A549 (cell line): ENCODE results near the gene NID2. TPM values are rescaled to one million over a fixed set of nuclear protein-coding genes. Genes with fewer than 3 reads are reported as not detected.

Experiments
- ATAC-seq, 2 experiments: fragments of 200-7000 bp in 1 of 2; fragments of >200 bp in 1 of 2; cut with Nextera tagmentation in 1 of 2; cut with Tn5 transposase in 1 of 2; 3 replicates each; pipeline versions ENCODE4 v1.8.0 to v1.9.1; 2018 to 2020; ENCODE audit warnings: mild to moderate bottlenecking in 1 of 2, moderate library complexity in 1 of 2
- CTCF ChIA-PET: fragments of 300-600 bp; sonication (Branson Sonifier 250); formaldehyde crosslinking; extraction: SDS; loops from one replicate; lab custom pipeline; 2021; ENCODE audit warnings: antibody characterized with exemption, inconsistent platforms; lab: Yijun Ruan, JAX
- POLR2A ChIA-PET: fragments of 350-600 bp; formaldehyde crosslinking; extraction: SDS; loops from one replicate; lab custom pipeline; 2021; ENCODE audit warnings: antibody characterized with exemption, inconsistent platforms; lab: Yijun Ruan, JAX
- DNase-seq, 2 experiments: peaks; one replicate each; pipeline versions ENCODE4 v3.0.0 to v3.0.0-alpha.2; 2011 to 2016; ENCODE audit warnings: low read depth in 1 of 2, low spot score in 1 of 2
- FAIRE-seq: peaks from 2 replicates; lab custom pipeline; 2011; peaks lifted over from hg19 to GRCh38; lab: Jason Lieb, UNC
- H3K27ac ChIP-seq, 2 experiments: fragments of >200 bp; sonication (Bioruptor Twin); formaldehyde crosslinking; 3 replicates each; pipeline ENCODE4 v1.5.1; 2016 to 2017
- H3K4me1 ChIP-seq: fragments of >200 bp; sonication (Bioruptor Twin); formaldehyde crosslinking; 3 replicates; pipeline ENCODE4 v1.6.1; 2016
- H3K4me2 ChIP-seq: fragments of >200 bp; sonication (Bioruptor Twin); formaldehyde crosslinking; 3 replicates; pipeline ENCODE4 v1.6.1; 2016
- H3K4me3 ChIP-seq: fragments of >200 bp; sonication (Bioruptor Twin); formaldehyde crosslinking; 3 replicates; pipeline ENCODE4 v1.5.1; 2016
- H3K9me3 ChIP-seq: fragments of >200 bp; sonication (Bioruptor Twin); formaldehyde crosslinking; 3 replicates; pipeline ENCODE4 v1.6.1; 2016
- BHLHE40 ChIP-seq: IDR thresholded peaks from 2 replicates; pipeline ENCODE4 v1.6.1; 2012; ENCODE audit warnings: low read depth, low read length, inconsistent platforms
- CBX2 ChIP-seq: fragments of 200-600 bp; sonication (generic); IDR thresholded peaks from 2 replicates; pipeline ENCODE4 v1.6.1; 2016; ENCODE audit warnings: low read depth, mild to moderate bottlenecking, borderline replicate concordance
- EHMT2 ChIP-seq: fragments of 200-600 bp; sonication (generic); IDR thresholded peaks from 2 replicates; pipeline ENCODE4 v1.6.1; 2016; ENCODE audit warnings: antibody characterized with exemption, low read depth, mild to moderate bottlenecking, moderate library complexity
- ESRRA ChIP-seq: fragments of 150-350 bp; IDR thresholded peaks from 2 replicates; pipeline ENCODE4 v1.6.1; 2014; ENCODE audit warnings: mild to moderate bottlenecking, low read length, borderline replicate concordance
- FOSB ChIP-seq: fragments of 250-450 bp; sonication (Bioruptor Pico); IDR thresholded peaks from 2 replicates; pipeline ENCODE4 v1.5.0; 2020; ENCODE audit warnings: mild to moderate bottlenecking, moderate library complexity
- FOSL2 ChIP-seq, 2 experiments: fragments of 450-650 bp in 1 of 2; fragments of >200 bp in 1 of 2; sonication (Bioruptor Twin) in 1 of 2; formaldehyde crosslinking; IDR thresholded peaks; 2 replicates each; pipeline versions ENCODE4 v1.5.0 to v1.6.1; 2016 to 2020; ENCODE audit warnings: mild to moderate bottlenecking in 1 of 2, moderate library complexity in 1 of 2
- FOXS1 ChIP-seq: fragments of 250-450 bp; sonication (Bioruptor Pico); IDR thresholded peaks from 2 replicates; pipeline ENCODE4 v1.5.0; 2020; ENCODE audit warnings: mild to moderate bottlenecking, moderate library complexity
- KDM1A ChIP-seq: fragments of 200-600 bp; sonication (generic); IDR thresholded peaks from 2 replicates; pipeline ENCODE4 v1.6.1; 2016; ENCODE audit warnings: low read depth, mild to moderate bottlenecking
- KDM5A ChIP-seq: fragments of 200-600 bp; sonication (generic); IDR thresholded peaks from 2 replicates; pipeline ENCODE4 v1.6.1; 2016; ENCODE audit warnings: antibody characterized with exemption, mild to moderate bottlenecking
- MAZ ChIP-seq: fragments of 150-350 bp; IDR thresholded peaks from 2 replicates; pipeline ENCODE4 v1.6.1; 2014; ENCODE audit warnings: antibody characterized with exemption, low read depth, low read length, borderline replicate concordance
- MYC ChIP-seq: IDR thresholded peaks from 2 replicates; pipeline ENCODE4 v1.6.1; 2012; ENCODE audit warnings: mild to moderate bottlenecking, inconsistent platforms, low read length, improper control_type of control experiment, borderline replicate concordance
- NFE2L2 ChIP-seq: fragments of 150-350 bp; conservative IDR thresholded peaks from 2 replicates; pipeline ENCODE4 v1.6.1; 2014; ENCODE audit warnings: low read length
- NR3C1 ChIP-seq: fragments of >200 bp; sonication (Bioruptor Twin); formaldehyde crosslinking; IDR thresholded peaks from 3 replicates; pipeline ENCODE4 v1.6.1; 2017
- POLR2A ChIP-seq: IDR thresholded peaks from 2 replicates; pipeline ENCODE4 v1.6.1; 2012; ENCODE audit warnings: mild to moderate bottlenecking, low read length
- POLR2AphosphoS2 ChIP-seq: conservative IDR thresholded peaks from 2 replicates; pipeline ENCODE4 v1.6.1; 2012; ENCODE audit warnings: low read length, improper control_type of control experiment, inconsistent platforms
- RAD21 ChIP-seq, 2 experiments: fragments of >200 bp in 1 of 2; sonication (Bioruptor Twin) in 1 of 2; formaldehyde crosslinking in 1 of 2; IDR thresholded peaks in 1 of 2; conservative IDR thresholded peaks in 1 of 2; 2 replicates in 1 of 2; 3 replicates in 1 of 2; pipeline ENCODE4 v1.6.1; 2012 to 2018; ENCODE audit warnings: inconsistent platforms in 1 of 2
- RARB ChIP-seq: fragments of 250-450 bp; sonication (Bioruptor Pico); IDR thresholded peaks from 2 replicates; pipeline ENCODE4 v1.8.0; 2021; ENCODE audit warnings: mild to moderate bottlenecking, moderate library complexity
- RCOR1 ChIP-seq: fragments of 150-350 bp; IDR thresholded peaks from 2 replicates; pipeline ENCODE4 v1.6.1; 2014; ENCODE audit warnings: antibody characterized with exemption, low read length, low read depth
- RNF2 ChIP-seq: fragments of 200-600 bp; sonication (generic); IDR thresholded peaks from 2 replicates; pipeline ENCODE4 v1.6.1; 2016; ENCODE audit warnings: low read depth, mild to moderate bottlenecking, antibody characterized with exemption, moderate library complexity, borderline replicate concordance
- SREBF2 ChIP-seq: fragments of 450-650 bp; IDR thresholded peaks from 2 replicates; pipeline ENCODE4 v1.6.1; 2014; ENCODE audit warnings: mild to moderate bottlenecking, moderate library complexity
- TFCP2L1 ChIP-seq: fragments of 250-450 bp; sonication (Bioruptor Pico); IDR thresholded peaks from 2 replicates; pipeline ENCODE4 v1.5.0; 2021; ENCODE audit warnings: mild to moderate bottlenecking
- TP53 ChIP-seq: fragments of 250-450 bp; sonication (Bioruptor Pico); IDR thresholded peaks from 2 replicates; pipeline ENCODE4 v1.5.0; 2021; ENCODE audit warnings: mild to moderate bottlenecking, moderate library complexity
- ZFP36 ChIP-seq: fragments of 450-650 bp; IDR thresholded peaks from 2 replicates; pipeline ENCODE4 v1.6.1; 2014; ENCODE audit warnings: borderline replicate concordance; ENCODE audit not compliant: partially characterized antibody
- ZNF302 ChIP-seq: fragments of 250-450 bp; sonication (Bioruptor Pico); IDR thresholded peaks from 2 replicates; pipeline ENCODE4 v1.9.0; 2021; ENCODE audit warnings: inconsistent platforms, mild to moderate bottlenecking, moderate library complexity
- ZSCAN20 ChIP-seq: fragments of 250-450 bp; sonication (Bioruptor Pico); IDR thresholded peaks from 2 replicates; pipeline ENCODE4 v1.8.0; 2022; ENCODE audit warnings: mild to moderate bottlenecking, moderate library complexity
- WGBS: methylation state at CpG from one replicate; pipeline ENCODE4 v1.1.6; 2017; ENCODE audit errors: missing lambda C conversion rate; 5-methylcytosine and 5-hydroxymethylcytosine counted together
- polyA plus RNA-seq, 4 experiments: library from polyadenylated mRNA; depleted of rRNA in 3 of 4; stranded (reverse); fragments of >200 nt; fragmentation: RNase III in 1 of 4; extraction: RNeasy Plus Mini Kit Qiagen cat#74134 plus additional on column Dnase treatment in 1 of 4; gene quantifications; 2 replicates in 3 of 4; 3 replicates in 1 of 4; pipeline ENCODE4 v1.2.3, GENCODE V29; 2011 to 2017
- TF ChIP-seq, protein P1 (sequence below): fragments of >200 bp; sonication (Bioruptor Twin); formaldehyde crosslinking; IDR thresholded peaks from 3 replicates; pipeline ENCODE4 v1.6.1; 2016
- TF ChIP-seq, protein P2 (sequence below): fragments of 250-450 bp; sonication (Bioruptor Pico); IDR thresholded peaks from 2 replicates; pipeline ENCODE4 v1.5.0; 2020; ENCODE audit warnings: low read depth, mild to moderate bottlenecking, moderate library complexity

Gene NID2
- polyA plus RNA-seq, 2 of the 4 experiments (the other 2 are of a cell fraction): 7.3 to 20.6 TPM

DNA sequence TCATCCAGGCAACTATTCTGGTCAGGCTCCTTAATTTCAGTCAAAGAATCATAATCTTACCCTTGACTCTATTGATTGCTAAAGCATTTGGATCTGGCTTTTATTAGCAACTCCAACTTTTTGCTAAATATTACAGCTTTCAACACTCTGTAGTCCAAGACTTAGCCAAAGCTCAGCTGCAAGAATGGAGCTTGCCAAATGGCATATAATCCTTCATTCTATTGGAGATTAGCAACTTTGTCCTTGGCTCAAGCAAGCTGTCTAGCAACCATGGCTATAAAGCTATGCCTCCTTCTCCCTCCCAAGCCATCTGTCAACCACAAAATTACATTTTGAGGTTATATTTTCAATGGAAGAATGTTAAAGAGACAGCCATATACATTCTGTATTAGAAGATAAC lies 23.1 kb upstream of the NID2 start:
- CTCF ChIA-PET: no interaction called here
- no peak for FAIRE-seq
- no peak for ATAC-seq

DNA sequence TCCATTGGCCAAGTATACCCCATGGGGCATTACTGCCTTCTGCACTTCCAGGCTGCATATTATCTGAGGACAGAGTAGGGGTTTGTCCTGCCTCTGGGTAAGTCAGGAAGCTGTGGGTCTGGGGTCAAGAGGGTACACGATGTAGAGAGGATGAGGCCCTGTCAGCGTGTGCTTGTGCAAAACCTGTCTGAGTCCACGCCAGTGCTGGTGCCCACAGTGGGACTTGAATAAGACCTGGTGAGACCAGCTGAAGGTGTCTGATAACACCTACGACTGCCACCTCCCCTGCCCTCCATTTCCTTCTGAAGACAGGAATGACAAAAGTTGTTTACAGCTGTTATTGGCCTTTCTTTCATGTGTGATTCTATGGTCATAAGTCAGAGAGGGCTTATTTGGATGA lies 22.1 kb upstream of the NID2 start:
- no peak for TF ChIP-seq ZNF302 (CRISPR knock-in tag)
- TF ChIP-seq KDM5A: no peak
- TF ChIP-seq ZSCAN20: no peak
- no peak for TF ChIP-seq NFE2L2
- no peak for TF ChIP-seq MAZ
- TF ChIP-seq ZFP36: no peak
- no peak for TF ChIP-seq KDM1A
- TF ChIP-seq, protein P1, sequence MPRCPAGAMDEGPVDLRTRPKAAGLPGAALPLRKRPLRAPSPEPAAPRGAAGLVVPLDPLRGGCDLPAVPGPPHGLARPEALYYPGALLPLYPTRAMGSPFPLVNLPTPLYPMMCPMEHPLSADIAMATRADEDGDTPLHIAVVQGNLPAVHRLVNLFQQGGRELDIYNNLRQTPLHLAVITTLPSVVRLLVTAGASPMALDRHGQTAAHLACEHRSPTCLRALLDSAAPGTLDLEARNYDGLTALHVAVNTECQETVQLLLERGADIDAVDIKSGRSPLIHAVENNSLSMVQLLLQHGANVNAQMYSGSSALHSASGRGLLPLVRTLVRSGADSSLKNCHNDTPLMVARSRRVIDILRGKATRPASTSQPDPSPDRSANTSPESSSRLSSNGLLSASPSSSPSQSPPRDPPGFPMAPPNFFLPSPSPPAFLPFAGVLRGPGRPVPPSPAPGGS: no peak
- TF ChIP-seq RCOR1: no peak
- no peak for TF ChIP-seq EHMT2
- no peaks in the 10 kb centered on the region for H3K4me1 ChIP-seq
- H3K4me2 ChIP-seq: no peak overlapping the region
- H3K9me3 ChIP-seq: no peaks in the 10 kb centered on the region
- ChIA-PET CTCF (interaction anchor here (0.7 kb wide), 1 partner anchor 13 kb away, joined by 3 read pairs; no protein-coding TSS in a partner anchor), POLR2A (no interaction called here)
- DNase-seq: no peak
- no peak for ATAC-seq
- WGBS: 30% methylated on average over 4 of the region's 4 CpGs
- H3K27ac ChIP-seq: no peak overlapping the region
- H3K4me3 ChIP-seq: no peak overlapping the region
- no peak for FAIRE-seq

More for the DNA sequence above, 23.1 kb upstream of the NID2 start:
- Histone ChIP-seq H3K4me1 (no peaks in the 10 kb centered on the region), H3K4me2 (no peak overlapping the region)
- POLR2A ChIA-PET: no interaction called here
- TF ChIP-seq FOXS1: no peak
- no peak for TF ChIP-seq POLR2A
- no peak for TF ChIP-seq ZSCAN20
- no peak for TF ChIP-seq FOSL2 (IDR thresholded peaks at IDR 0.05)
- no peak for TF ChIP-seq FOSL2 (CRISPR knock-in tag; IDR thresholded peaks at IDR 0.05)
- TF ChIP-seq RAD21 (conservative IDR thresholded peaks at IDR 0.05 in 1 of 2, IDR thresholded peaks at IDR 0.05 in 1 of 2): no peak
- no peak for TF ChIP-seq RCOR1
- TF ChIP-seq RARB (CRISPR knock-in tag): no peak
- no peak for TF ChIP-seq TFCP2L1 (CRISPR knock-in tag)
- TF ChIP-seq, all 56 proteins: peak for 0
- DNase-seq: no peak
- H3K9me3 ChIP-seq: no peaks in the 10 kb centered on the region
- no peak overlapping the region for H3K27ac ChIP-seq
- no peak overlapping the region for H3K4me3 ChIP-seq

DNA sequence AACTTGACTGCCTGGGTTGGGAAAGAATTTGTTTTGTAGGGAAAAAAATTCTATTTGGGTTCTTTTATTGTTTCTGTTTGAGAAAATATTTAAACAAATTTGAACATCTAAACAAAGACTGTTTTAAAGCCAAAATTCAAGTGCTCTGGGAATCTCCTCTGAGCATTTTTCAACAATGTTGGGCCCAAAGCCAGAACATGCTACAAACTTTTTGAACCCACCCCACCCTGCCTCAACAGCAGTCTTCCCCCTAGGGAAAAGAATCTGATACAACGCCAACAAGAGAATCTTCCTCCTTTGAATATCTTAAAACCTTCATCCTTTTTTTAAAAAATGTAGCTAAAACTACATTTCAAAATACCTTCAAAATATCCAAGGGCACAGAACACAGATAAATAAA lies 20.4 kb upstream of the NID2 start:
- ChIA-PET CTCF (interaction anchor here (1.1 to 1.8 kb wide), 4 partner anchors 8 to 111 kb away, joined by 3 to 8 read pairs (median 4); no protein-coding TSS in a partner anchor), POLR2A (no interaction called here)
- no peak for TF ChIP-seq FOSB (CRISPR knock-in tag)
- no peak for TF ChIP-seq ESRRA
- no peak for TF ChIP-seq RAD21 (conservative IDR thresholded peaks at IDR 0.05 in 1 of 2, IDR thresholded peaks at IDR 0.05 in 1 of 2)
- no peak for TF ChIP-seq TP53
- no peak for TF ChIP-seq SREBF2
- TF ChIP-seq MYC: no peak
- TF ChIP-seq EHMT2: no peak
- TF ChIP-seq, protein P1: no peak
- no peak for TF ChIP-seq RNF2
- no peak for TF ChIP-seq NR3C1
- TF ChIP-seq POLR2AphosphoS2: no peak
- TF ChIP-seq, protein P2, sequence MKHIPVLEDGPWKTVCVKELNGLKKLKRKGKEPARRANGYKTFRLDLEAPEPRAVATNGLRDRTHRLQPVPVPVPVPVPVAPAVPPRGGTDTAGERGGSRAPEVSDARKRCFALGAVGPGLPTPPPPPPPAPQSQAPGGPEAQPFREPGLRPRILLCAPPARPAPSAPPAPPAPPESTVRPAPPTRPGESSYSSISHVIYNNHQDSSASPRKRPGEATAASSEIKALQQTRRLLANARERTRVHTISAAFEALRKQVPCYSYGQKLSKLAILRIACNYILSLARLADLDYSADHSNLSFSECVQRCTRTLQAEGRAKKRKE (CRISPR knock-in tag): no peak
- no peak for TF ChIP-seq BHLHE40
- TF ChIP-seq CBX2: no peak
- Histone ChIP-seq H3K9me3 (peaks cover 9% of the 10 kb centered on the region; the same call in 2 of the 3 replicates), H3K4me2 (no peak overlapping the region), H3K27ac (no peak overlapping the region), H3K4me3 (no peak overlapping the region), H3K4me1 (no peaks in the 10 kb centered on the region)
- FAIRE-seq: no peak
- 86% methylated on average over 1 of the region's 1 CpG for WGBS
- no peak for DNase-seq
- no peak for ATAC-seq
